Smooth muscle cell (in vitro differentiated cells): ENCODE measurements around the gene COX6B1. TPM values are rescaled to one million over a fixed set of nuclear protein-coding genes. Genes with fewer than 3 reads are reported as not detected.
A peak's percentile ranks its signal among the peaks of the same experiment; 100 is the strongest.
"Not testable (repeated sequence)": the region's sequence is repeated elsewhere in the genome, so short reads cannot be mapped to it uniquely, and the experiment has no call there.

Experiments used
- DNase-seq: peaks from one replicate; lab custom pipeline; 2025; ENCODE audit not compliant: unreplicated experiment; lab: John Stamatoyannopoulos, UW
- H2AFZ ChIP-seq: fragments of 200-600 bp; sonication (generic); 2 replicates; pipeline ENCODE4 v1.6.0; 2016; ENCODE audit warnings: antibody characterized with exemption, low read depth, mild to moderate bottlenecking
- H3F3A ChIP-seq: fragments of 200-600 bp; sonication (generic); 2 replicates; pipeline ENCODE4 v1.6.0; 2017; ENCODE audit warnings: antibody characterized with exemption, low read depth
- H3K27ac ChIP-seq: fragments of 200-600 bp; sonication (generic); 2 replicates; pipeline ENCODE4 v1.5.1; 2016; ENCODE audit warnings: low read depth, mild to moderate bottlenecking
- H3K27me3 ChIP-seq: fragments of 200-600 bp; sonication (generic); 2 replicates; pipeline ENCODE4 v1.6.1; 2016; ENCODE audit warnings: low read depth, mild to moderate bottlenecking
- H3K36me3 ChIP-seq: fragments of 200-600 bp; sonication (generic); 2 replicates; pipeline ENCODE4 v1.5.1; 2016; ENCODE audit warnings: low read depth
- H3K4me1 ChIP-seq: fragments of 200-600 bp; sonication (generic); 2 replicates; pipeline ENCODE4 v1.5.1; 2016; ENCODE audit warnings: low read depth
- H3K4me2 ChIP-seq: fragments of 200-600 bp; sonication (generic); 2 replicates; pipeline ENCODE4 v1.6.0; 2016; ENCODE audit warnings: mild to moderate bottlenecking
- H3K4me3 ChIP-seq: fragments of 200-600 bp; sonication (generic); 2 replicates; pipeline ENCODE4 v1.5.1; 2016; ENCODE audit warnings: mild to moderate bottlenecking
- H3K79me2 ChIP-seq: fragments of 200-600 bp; sonication (generic); 2 replicates; pipeline ENCODE4 v1.6.0; 2016; ENCODE audit warnings: low read depth, mild to moderate bottlenecking
- H3K9ac ChIP-seq: fragments of 200-600 bp; sonication (generic); 2 replicates; pipeline ENCODE4 v1.6.0; 2016; ENCODE audit warnings: low read depth
- H3K9me3 ChIP-seq: fragments of 200-600 bp; sonication (generic); replicated peaks from 2 replicates; pipeline ENCODE4 v1.5.1; 2016; ENCODE audit warnings: low read depth
- H4K20me1 ChIP-seq: fragments of 200-600 bp; sonication (generic); 2 replicates; pipeline ENCODE4 v1.6.0; 2016; ENCODE audit warnings: low read depth
- CTCF ChIP-seq: fragments of 200-600 bp; sonication (generic); IDR thresholded peaks from 2 replicates; pipeline ENCODE4 v1.5.1; 2017; ENCODE audit warnings: borderline replicate concordance, mild to moderate bottlenecking, antibody characterized with exemption; ENCODE audit not compliant: insufficient read depth, poor library complexity, severe bottlenecking
- WGBS: methylation state at CpG from one replicate; pipeline ENCODE4 v1.1.7; 2016; ENCODE audit warnings: low lambda C conversion rate; 5-methylcytosine and 5-hydroxymethylcytosine counted together
- polyA plus RNA-seq: library from polyadenylated mRNA; unstranded; fragments of >200 nt; fragmentation: Nextera tagmentation; extraction: Ambion mirVana; gene quantifications from 2 replicates; pipeline ENCODE4 v1.2.1, GENCODE V29; 2016
- total RNA-seq: library from RNA; depleted of rRNA; stranded (reverse); fragments of >200 nt; gene quantifications from 2 replicates; pipeline ENCODE4 v1.2.3, GENCODE V29; 2014

Gene COX6B1
- 521 and 971 TPM in 2 replicates for total RNA-seq
- 622 and 683 TPM in 2 replicates for polyA plus RNA-seq

GRCh38 chr19:35648017-35648961 lies at the start of gene COX6B1:
Gene COX6B1, plus strand, starts transcription at chr19:35648323. Its CDS starts 2,921 bp downstream, at chr19:35651244.
- Histone ChIP-seq H2AFZ (peak within 1 kb of the TSS; percentile 76), H3K4me1 (peaks cover 5% of the 10 kb centered on the region), H3K9ac (peak within 1 kb of the TSS; percentile 86), H3K4me3 (peak within 1 kb of the TSS; percentile 91), H3K4me2 (peak within 1 kb of the TSS; percentile 98), H3K27me3 (no peaks in the 10 kb centered on the region), H3K36me3 (no peaks in the 10 kb centered on the region), H3K27ac (peak within 1 kb of the TSS; percentile 65), H3K79me2 (peaks cover 35% of the 10 kb centered on the region), H3F3A (peaks cover 12% of the 10 kb centered on the region), H3K9me3 (no peaks in the 10 kb centered on the region), H4K20me1 (peaks cover 14% of the 10 kb centered on the region)
- peak; percentile 42 for DNase-seq
- WGBS, result 1% methylated on average over 45 of the region's 46 CpGs
- TF ChIP-seq CTCF, result no peak

GRCh38 chr19:35601971-35602370 lies 46.2 kb upstream of the COX6B1 start:
- TF ChIP-seq CTCF, result no peak
- no peak overlapping the region for H3K4me2 ChIP-seq
- H2AFZ ChIP-seq, result no peak overlapping the region
- H3F3A ChIP-seq, result no peaks in the 10 kb centered on the region
- no peak overlapping the region for H3K9ac ChIP-seq
- H3K27ac ChIP-seq, result no peak overlapping the region
- no peak for DNase-seq
- H4K20me1 ChIP-seq, result no peaks in the 10 kb centered on the region
- no peak overlapping the region for H3K4me3 ChIP-seq
- H3K9me3 ChIP-seq, result no peaks in the 10 kb centered on the region
- H3K36me3 ChIP-seq, result no peaks in the 10 kb centered on the region
- no peaks in the 10 kb centered on the region for H3K27me3 ChIP-seq
- H3K79me2 ChIP-seq, result no peaks in the 10 kb centered on the region
- no peaks in the 10 kb centered on the region for H3K4me1 ChIP-seq
- WGBS, result 91% methylated on average over 3 of the region's 3 CpGs

GRCh38 chr19:35604436-35604835 lies 43.7 kb upstream of the COX6B1 start:
- not testable (repeated sequence) for H2AFZ ChIP-seq, H3K4me1 ChIP-seq, H3K9ac ChIP-seq, H4K20me1 ChIP-seq, H3K4me2 ChIP-seq, H3K36me3 ChIP-seq, DNase-seq, H3K4me3 ChIP-seq, H3F3A ChIP-seq, H3K27me3 ChIP-seq, H3K79me2 ChIP-seq, H3K9me3 ChIP-seq
- WGBS, result 79% methylated on average over 4 of the region's 4 CpGs
- H3K27ac ChIP-seq, result peak overlapping the region; percentile 48

- not testable (repeated sequence) for H3K9me3 ChIP-seq, H3K4me1 ChIP-seq, H3K36me3 ChIP-seq, H4K20me1 ChIP-seq, H3K27me3 ChIP-seq, H3K4me2 ChIP-seq, H3K79me2 ChIP-seq, H3K4me3 ChIP-seq, H3F3A ChIP-seq, H3K27ac ChIP-seq, DNase-seq, H3K9ac ChIP-seq, H2AFZ ChIP-seq
- 85% methylated on average over 8 of the region's 8 CpGs for WGBS
These were observed 41.0 kb upstream of the COX6B1 start for GRCh38 chr19:35607170-35607569.
